Pancreas (tissue), 10 donors: ENCODE measurements around the gene OBSL1. TPM values are rescaled to one million over a fixed set of nuclear protein-coding genes. Genes with fewer than 3 reads are reported as not detected.

Source experiments
- ATAC-seq, 4 donors: fragments of 200-7000 bp; cut with Tn5 transposase; one replicate each; pipeline versions ENCODE4 v1.8.0 to v1.9.1; 2020; ENCODE audit warnings: mild to moderate bottlenecking in 4 of 4, moderate library complexity in 4 of 4
- DNase-seq, 6 donors: peaks; one replicate each; pipeline ENCODE4 v3.0.0-alpha.2; 2020
- FAIRE-seq: peaks from 2 replicates; lab custom pipeline; 2012; peaks lifted over from hg19 to GRCh38; lab: Jason Lieb, UNC
- H3K27ac ChIP-seq, 4 donors: fragments of 200-600 bp; sonication (generic); 1 replicate in 3 of 4; 2 replicates in 1 of 4; pipeline versions ENCODE4 v1.5.0 to v1.8.0; 2020
- H3K27me3 ChIP-seq, 4 donors: fragments of 200-600 bp; one replicate each; pipeline ENCODE4 v1.8.0; 2021
- H3K36me3 ChIP-seq, 3 donors: fragments of 200-600 bp; sonication (generic) in 1 of 3; one replicate each; pipeline versions ENCODE4 v1.5.0 to v1.8.0; 2020 to 2021
- H3K4me1 ChIP-seq, 3 donors: fragments of 200-600 bp; one replicate each; pipeline ENCODE4 v1.8.0; 2021
- H3K4me3 ChIP-seq, 4 donors: fragments of 200-600 bp; sonication (generic) in 2 of 4; one replicate each; pipeline versions ENCODE4 v1.5.0 to v1.8.0; 2020 to 2021
- H3K9me3 ChIP-seq, 4 donors: fragments of 200-600 bp; one replicate each; pipeline ENCODE4 v1.8.0; 2021
- CTCF ChIP-seq, 4 donors: fragments of 200-600 bp; sonication (generic) in 3 of 4; IDR thresholded peaks; one replicate each; pipeline versions ENCODE4 v1.5.0 to v1.8.0; 2021; ENCODE audit warnings: antibody characterized with exemption in 4 of 4
- WGBS, 2 donors: extraction: QIAGEN DNeasy Blood & Tissue Kit; methylation state at CpG; one replicate each; pipeline ENCODE4 v1.1.7; 2013; 5-methylcytosine and 5-hydroxymethylcytosine counted together
- intact Hi-C, 3 donors: fragments of 100-400 bp; cut with DNase I; formaldehyde crosslinking; loops; one replicate each; pipeline versions ENCODE4 v1.11.1 to v1.14.2; 2022
- polyA plus RNA-seq, 2 donors: library from polyadenylated mRNA; stranded (reverse); fragments of 200-250 nt; gene quantifications; one replicate each; pipeline ENCODE4 v1.2.3, GENCODE V29; 2013
- total RNA-seq, 6 donors: library from RNA; stranded (reverse); fragmentation: NEBNext Ultra II Directional in 4 of 6; extraction: Animal tissue kit (Norgen Biotek cat#: 25700) in 4 of 6; gene quantifications; one replicate each; pipeline versions ENCODE4 v1.2.1 to v1.2.4, GENCODE V29; 2021 to 2023
- donor health status: healthy with polysubstance abuse.
- donor health status: DM: no; HTN: no; CAD: no; lungs with moderate emphysema.
- donor health status: DM: no; HTN: no; CAD: no.
- donor health status: control.
- donor health status: control.
- donor health status: Bipolar disorder and iron deficiency.
- donor health status: DM: yes; HTN: yes; CAD: no.
- donor health status: DM: no; HTN: no; CAD: no.
- donor health status: DM: no; HTN: no; CAD: no.
- donor health status: DM: yes; HTN: yes; CAD: no.

OBSL1 gene
- total and polyA plus RNA-seq, 8 donors, result 54.7 to 332 (median 74.0) TPM

GRCh38 chr2:219526320-219527075 is 44.8 kb downstream of the OBSL1 start:
- ATAC-seq (no peak), FAIRE-seq (no peak), DNase-seq (peak in 1 of 6 donors; percentile 60)
- Histone ChIP-seq H3K9me3 (no peaks in the 10 kb centered on the region), H3K27me3 (peaks cover 0 to 35% (median 0%) of the 10 kb centered on the region in 4 donors), H3K36me3 (no peaks in the 10 kb centered on the region), H3K4me3 (no peak overlapping the region), H3K27ac (no peak overlapping the region), H3K4me1 (no peaks in the 10 kb centered on the region)
- TF ChIP-seq CTCF (IDR thresholded peaks at IDR 0.05), result no peak
- intact Hi-C loops, result loop anchor here in 2 of 3 donors (5.0 kb wide), 2 partner anchors 49 to 119 kb away; no protein-coding TSS in a partner anchor
- 48 to 49% methylated on average over 9 to 11 of the region's 11 CpGs for WGBS, 2 donors

- FAIRE-seq (no peak), DNase-seq (no peak)
- peaks cover 0 to 35% (median 0%) of the 10 kb centered on the region in 4 donors for H3K27me3 ChIP-seq
Observed at GRCh38 chr2:219525533-219526232, 45.7 kb downstream of the OBSL1 start.

GRCh38 chr2:219524817-219525216 is 46.5 kb downstream of the OBSL1 start:
- no peaks in the 10 kb centered on the region for H3K9me3 ChIP-seq

More at GRCh38 chr2:219525533-219526232, 45.7 kb downstream of the OBSL1 start:
- Histone ChIP-seq H3K36me3 (no peaks in the 10 kb centered on the region), H3K4me3 (no peak overlapping the region), H3K4me1 (no peaks in the 10 kb centered on the region), H3K27ac (no peak overlapping the region), H3K9me3 (no peaks in the 10 kb centered on the region)
- intact Hi-C loops, result loop anchor here in 2 of 3 donors (5.0 kb wide), 2 partner anchors 48 to 118 kb away; no protein-coding TSS in a partner anchor
- TF ChIP-seq CTCF (IDR thresholded peaks at IDR 0.05), result no peak
- 47 to 52% methylated on average over 9 of the region's 9 CpGs for WGBS, 2 donors
- no peak for ATAC-seq

GRCh38 chr2:219523031-219523671 is 48.2 kb downstream of the OBSL1 start:
- ATAC-seq, result no peak
- Histone ChIP-seq H3K4me3 (peak overlapping the region in 1 of 4 donors; percentile 2), H3K4me1 (no peaks in the 10 kb centered on the region), H3K27me3 (peaks cover 0 to 23% (median 0%) of the 10 kb centered on the region in 4 donors), H3K27ac (no peak overlapping the region), H3K9me3 (no peaks in the 10 kb centered on the region), H3K36me3 (no peaks in the 10 kb centered on the region)
- DNase-seq, result peak in 1 of 6 donors; percentile 54
- intact Hi-C loops, result no loop called here
- TF ChIP-seq CTCF (IDR thresholded peaks at IDR 0.05), result no peak
- FAIRE-seq, result no peak
- WGBS, 2 donors, result 29 to 32% methylated on average over 24 of the region's 24 CpGs

More at GRCh38 chr2:219524817-219525216, 46.5 kb downstream of the OBSL1 start:
- Histone ChIP-seq H3K36me3 (no peaks in the 10 kb centered on the region), H3K4me3 (no peak overlapping the region), H3K27me3 (peaks cover 0 to 30% (median 0%) of the 10 kb centered on the region in 4 donors), H3K4me1 (no peaks in the 10 kb centered on the region), H3K27ac (no peak overlapping the region)
- ATAC-seq (no peak), DNase-seq (no peak), FAIRE-seq (no peak)
- no peak for TF ChIP-seq CTCF (IDR thresholded peaks at IDR 0.05)
- intact Hi-C loops, result loop anchor here in 2 of 3 donors (5.0 kb wide), 2 partner anchors 48 to 118 kb away; no protein-coding TSS in a partner anchor
- WGBS, 2 donors, result 75 to 76% methylated on average over 2 of the region's 2 CpGs
